NCI-H1694 (cell line): ENCODE measurements around the gene ELL2.

ENCODE experiments used
- DNase-seq: peaks from one replicate; lab custom pipeline; 2025; lab: John Stamatoyannopoulos, UW

ELL2 gene

GRCh38 chr5:95956021-95956899, 5.4 kb downstream of the ELL2 start:
- DNase-seq = no peak

GRCh38 chr5:95954716-95955115, 6.9 kb downstream of the ELL2 start:
- no peak for DNase-seq

GRCh38 chr5:95953021-95953702, 8.5 kb downstream of the ELL2 start:
- no peak for DNase-seq

- DNase-seq = no peak
These were observed 9.7 kb downstream of the ELL2 start for GRCh38 chr5:95951916-95952315.

GRCh38 chr5:95949810-95950209, 11.8 kb downstream of the ELL2 start:
- DNase-seq = no peak

- DNase-seq = no peak
These were observed 13.0 kb downstream of the ELL2 start for GRCh38 chr5:95948631-95949030.

- no peak for DNase-seq
These were observed 15.2 kb downstream of the ELL2 start for GRCh38 chr5:95946451-95946850.

GRCh38 chr5:95942968-95943367, 18.7 kb downstream of the ELL2 start:
- DNase-seq = no peak

GRCh38 chr5:95942414-95942813, 19.2 kb downstream of the ELL2 start:
- no peak for DNase-seq

GRCh38 chr5:95941756-95942155, 19.9 kb downstream of the ELL2 start:
- no peak for DNase-seq

- no peak for DNase-seq
These were observed 20.6 kb downstream of the ELL2 start for GRCh38 chr5:95940758-95941682.

GRCh38 chr5:95939465-95939864, 22.2 kb downstream of the ELL2 start:
- no peak for DNase-seq

- DNase-seq = no peak
These were observed 22.9 kb downstream of the ELL2 start for GRCh38 chr5:95938766-95939165.

GRCh38 chr5:95938347-95938746, 23.3 kb downstream of the ELL2 start:
- DNase-seq = no peak

GRCh38 chr5:95937607-95938152, 24.0 kb downstream of the ELL2 start:
- DNase-seq = no peak

GRCh38 chr5:95936812-95937397, 24.7 kb downstream of the ELL2 start:
- DNase-seq = no peak

- DNase-seq = no peak
These were observed 26.0 kb downstream of the ELL2 start for GRCh38 chr5:95935553-95936100.

- no peak for DNase-seq
These were observed 27.3 kb downstream of the ELL2 start for GRCh38 chr5:95934207-95934804.

- DNase-seq = no peak
These were observed 28.7 kb downstream of the ELL2 start for GRCh38 chr5:95932941-95933340.

- no peak for DNase-seq
These were observed 30.4 kb downstream of the ELL2 start for GRCh38 chr5:95931079-95931833.
